ENCODE data around the gene SP4.

SP4 gene

GRCh38 chr7:21412410-21412851, 15.5 kb upstream of the SP4 start:
- TF ChIP-seq CTCF (IDR thresholded peaks at IDR 0.05; ENCODE audit: control insufficient read depth, extremely low read depth, insufficient read depth): no peak
- no peak overlapping the region for H3K4me3 ChIP-seq (ENCODE audit: low read depth, low read length)
- DNase-seq (ENCODE audit: low read depth): no peak

- TF ChIP-seq CTCF (IDR thresholded peaks at IDR 0.05; ENCODE audit: control insufficient read depth, extremely low read depth, insufficient read depth): no peak
- DNase-seq (ENCODE audit: low read depth): no peak
- no peak overlapping the region for H3K4me3 ChIP-seq (ENCODE audit: low read depth, low read length)
Measured at GRCh38 chr7:21412957-21413356, 14.9 kb upstream of the SP4 start.

GRCh38 chr7:21413502-21413901, 14.4 kb upstream of the SP4 start:
- no peak overlapping the region for H3K4me3 ChIP-seq (ENCODE audit: low read depth, low read length)
- TF ChIP-seq CTCF (IDR thresholded peaks at IDR 0.05; ENCODE audit: control insufficient read depth, extremely low read depth, insufficient read depth): no peak
- DNase-seq (ENCODE audit: low read depth): no peak

- TF ChIP-seq CTCF (IDR thresholded peaks at IDR 0.05; ENCODE audit: control insufficient read depth, extremely low read depth, insufficient read depth): no peak
- no peak overlapping the region for H3K4me3 ChIP-seq (ENCODE audit: low read depth, low read length)
- DNase-seq (ENCODE audit: low read depth): no peak
Measured at GRCh38 chr7:21414795-21415393, 13.0 kb upstream of the SP4 start.

- H3K4me3 ChIP-seq (ENCODE audit: low read depth, low read length): no peak overlapping the region
- DNase-seq (ENCODE audit: low read depth): no peak
- TF ChIP-seq CTCF (IDR thresholded peaks at IDR 0.05; ENCODE audit: control insufficient read depth, extremely low read depth, insufficient read depth): no peak
Measured at GRCh38 chr7:21417647-21418046, 10.2 kb upstream of the SP4 start.

GRCh38 chr7:21422751-21423150, 5.1 kb upstream of the SP4 start:
- H3K4me3 ChIP-seq (ENCODE audit: low read depth, low read length): no peak overlapping the region
- no peak for TF ChIP-seq CTCF (IDR thresholded peaks at IDR 0.05; ENCODE audit: control insufficient read depth, extremely low read depth, insufficient read depth)
- DNase-seq (ENCODE audit: low read depth): no peak

- no peak overlapping the region for H3K4me3 ChIP-seq (ENCODE audit: low read depth, low read length)
- no peak for DNase-seq (ENCODE audit: low read depth)
- no peak for TF ChIP-seq CTCF (IDR thresholded peaks at IDR 0.05; ENCODE audit: control insufficient read depth, extremely low read depth, insufficient read depth)
Measured at GRCh38 chr7:21425290-21425689, 2.6 kb upstream of the SP4 start.
